ENCODE measurements around the gene TGFBR3. TPM values are rescaled to one million over a fixed set of nuclear protein-coding genes. Genes with fewer than 3 reads are reported as not detected.

Gene TGFBR3
- total RNA-seq, 1 experiment from 2014 or later = 12.2 TPM

- Mint-ChIP-seq H3K27me3 (ENCODE audit: insufficient read depth, unreplicated experiment) (no peaks in the 10 kb centered on the region), H3K4me3 (ENCODE audit: unreplicated experiment) (no peak overlapping the region), H3K36me3 (ENCODE audit: insufficient read depth, unreplicated experiment) (peaks cover 6% of the 10 kb centered on the region), H3K4me1 (ENCODE audit: low read depth, unreplicated experiment) (no peaks in the 10 kb centered on the region), H3K9me3 (ENCODE audit: unreplicated experiment) (no peaks in the 10 kb centered on the region), H3K27ac (ENCODE audit: unreplicated experiment) (no peak overlapping the region)
- DNase-seq = no peak
- TF ChIP-seq CTCF (IDR thresholded peaks at IDR 0.05; ENCODE audit: insufficient read depth in 1 of 2, low read depth in 1 of 2, low read length in 1 of 2, severe bottlenecking in 1 of 2, unreplicated experiment in 1 of 2) = no peak
- no peaks in the 10 kb centered on the region for H3K36me3 ChIP-seq (ENCODE audit: control insufficient read depth, insufficient read depth, low read length)
- no peaks in the 10 kb centered on the region for H3K4me1 ChIP-seq
- H3K4me3 ChIP-seq (ENCODE audit: low read depth, low read length) = no peak overlapping the region
- CTCF ChIA-PET = no interaction called here
- BruUV-seq (replicated peaks) = no TSS peak
- no peaks in the 10 kb centered on the region for H3K9me3 ChIP-seq
- H3K27me3 ChIP-seq (replicated peaks; ENCODE audit: control insufficient read depth, insufficient read depth, low read length) = no peaks in the 10 kb centered on the region
- intact Hi-C loops (cut with micrococcal nuclease; ENCODE audit: unreplicated experiment) = no loop called here
- POLR2A ChIA-PET = no interaction called here
Measured at GRCh38 chr1:91851130-91852010, 34.6 kb downstream of the TGFBR3 start.

- Histone ChIP-seq H3K4me1 (no peaks in the 10 kb centered on the region), H3K27me3 (replicated peaks; ENCODE audit: control insufficient read depth, insufficient read depth, low read length) (no peaks in the 10 kb centered on the region), H3K4me3 (ENCODE audit: low read depth, low read length) (no peak overlapping the region), H3K36me3 (ENCODE audit: control insufficient read depth, insufficient read depth, low read length) (no peaks in the 10 kb centered on the region), H3K9me3 (no peaks in the 10 kb centered on the region)
- no peak overlapping the region for H3K27ac Mint-ChIP-seq (ENCODE audit: unreplicated experiment)
- H3K9me3 Mint-ChIP-seq (ENCODE audit: unreplicated experiment) = no peaks in the 10 kb centered on the region
- H3K36me3 Mint-ChIP-seq (ENCODE audit: insufficient read depth, unreplicated experiment) = peaks cover 6% of the 10 kb centered on the region
- DNase-seq = no peak
- no peak overlapping the region for H3K4me3 Mint-ChIP-seq (ENCODE audit: unreplicated experiment)
- H3K27me3 Mint-ChIP-seq (ENCODE audit: insufficient read depth, unreplicated experiment) = no peaks in the 10 kb centered on the region
- ChIA-PET POLR2A (no interaction called here), CTCF (no interaction called here)
- no peak for TF ChIP-seq CTCF (IDR thresholded peaks at IDR 0.05; ENCODE audit: insufficient read depth in 1 of 2, low read depth in 1 of 2, low read length in 1 of 2, severe bottlenecking in 1 of 2, unreplicated experiment in 1 of 2)
- BruUV-seq (replicated peaks) = no TSS peak
- intact Hi-C loops (cut with micrococcal nuclease; ENCODE audit: unreplicated experiment) = no loop called here
- no peaks in the 10 kb centered on the region for H3K4me1 Mint-ChIP-seq (ENCODE audit: low read depth, unreplicated experiment)
Measured at GRCh38 chr1:91850708-91851107, 35.2 kb downstream of the TGFBR3 start.

- H3K36me3 ChIP-seq (ENCODE audit: control insufficient read depth, insufficient read depth, low read length) = no peaks in the 10 kb centered on the region
- intact Hi-C loops (cut with micrococcal nuclease; ENCODE audit: unreplicated experiment) = no loop called here
- H3K9me3 ChIP-seq = no peaks in the 10 kb centered on the region; the same call in 1 of the 2 replicates
- no peak for DNase-seq
- no peak for TF ChIP-seq CTCF (IDR thresholded peaks at IDR 0.05; ENCODE audit: insufficient read depth in 1 of 2, low read depth in 1 of 2, low read length in 1 of 2, severe bottlenecking in 1 of 2, unreplicated experiment in 1 of 2)
- ChIA-PET POLR2A (no interaction called here), CTCF (interaction anchor here (0.6 kb wide), 1 partner anchor 307 kb away, joined by 3 read pairs; no protein-coding TSS in a partner anchor)
- Mint-ChIP-seq H3K36me3 (ENCODE audit: insufficient read depth, unreplicated experiment) (peaks cover 6% of the 10 kb centered on the region), H3K4me3 (ENCODE audit: unreplicated experiment) (no peak overlapping the region), H3K27ac (ENCODE audit: unreplicated experiment) (no peak overlapping the region), H3K9me3 (ENCODE audit: unreplicated experiment) (no peaks in the 10 kb centered on the region), H3K27me3 (ENCODE audit: insufficient read depth, unreplicated experiment) (no peaks in the 10 kb centered on the region), H3K4me1 (ENCODE audit: low read depth, unreplicated experiment) (no peaks in the 10 kb centered on the region)
- H3K4me1 ChIP-seq = no peaks in the 10 kb centered on the region
- no peak overlapping the region for H3K4me3 ChIP-seq (ENCODE audit: low read depth, low read length)
- BruUV-seq (replicated peaks) = no TSS peak
- no peaks in the 10 kb centered on the region for H3K27me3 ChIP-seq (replicated peaks; ENCODE audit: control insufficient read depth, insufficient read depth, low read length)
Measured at GRCh38 chr1:91847851-91848250, 38.1 kb downstream of the TGFBR3 start.
